Measurements from ENCODE around the gene ADARB1. TPM values are rescaled to one million over a fixed set of nuclear protein-coding genes. Genes with fewer than 3 reads are reported as not detected.
A peak's percentile ranks its signal among the peaks of the same experiment; 100 is the strongest.
"Not testable (repeated sequence)": the region's sequence is repeated elsewhere in the genome, so short reads cannot be mapped to it uniquely, and the experiment has no call there.

The ADARB1 gene
- total RNA-seq, 1 experiment from 2014 or later = 15.8 TPM

- Histone ChIP-seq H4K8ac (replicated peaks; ENCODE audit: insufficient read length, low read depth, low read length) (no peak overlapping the region), H2AK5ac (ENCODE audit: insufficient read length, low read length) (no peak overlapping the region), H3K9ac (ENCODE audit: extremely low read depth, insufficient read length, low read length) (no peak overlapping the region), H3K14ac (ENCODE audit: insufficient read depth, low read length) (no peak overlapping the region; the same call in 1 of the 2 replicates), H3K27ac (ENCODE audit: insufficient read length, low read depth, low read length) (no peak overlapping the region), H2BK120ac (ENCODE audit: low read depth, low read length, poor library complexity, severe bottlenecking) (no peak overlapping the region), H3K56ac (ENCODE audit: insufficient read length, low read depth, low read length) (no peak overlapping the region), H3K4ac (ENCODE audit: low read depth, low read length) (no peak overlapping the region), H3K9me3 (ENCODE audit: control insufficient read depth, low read depth, low read length) (no peaks in the 10 kb centered on the region), H3K23me2 (ENCODE audit: insufficient read length, low read depth, low read length, poor library complexity, severe bottlenecking) (no peaks in the 10 kb centered on the region), H4K20me1 (ENCODE audit: control insufficient read depth, insufficient read depth, insufficient read length) (no peaks in the 10 kb centered on the region), H2AFZ (ENCODE audit: low read length) (no peak overlapping the region), H4K5ac (ENCODE audit: insufficient read length, low read depth, low read length) (no peak overlapping the region), H2BK12ac (ENCODE audit: insufficient read length, low read depth, low read length) (no peak overlapping the region), H2BK5ac (ENCODE audit: insufficient read length, low read length) (no peak overlapping the region), H2BK15ac (ENCODE audit: low read depth, low read length) (no peak overlapping the region), H3T11ph (ENCODE audit: low read length) (no peak overlapping the region), H3K27me3 (ENCODE audit: insufficient read depth, low read length) (no peaks in the 10 kb centered on the region), H2BK20ac (ENCODE audit: low read depth, low read length, poor library complexity, severe bottlenecking) (no peak overlapping the region), H3K79me1 (ENCODE audit: insufficient read depth, low read depth, low read length, poor library complexity, severe bottlenecking) (no peaks in the 10 kb centered on the region), H3K4me2 (ENCODE audit: insufficient read depth, insufficient read length, low read length) (no peak overlapping the region), H3K79me2 (ENCODE audit: insufficient read depth, low read length) (no peaks in the 10 kb centered on the region), H3K18ac (ENCODE audit: insufficient read length, low read depth, low read length) (no peak overlapping the region), H4K91ac (ENCODE audit: insufficient read length, low read depth, low read length) (no peak overlapping the region), H3K23ac (ENCODE audit: insufficient read length, low read depth, low read length) (no peak overlapping the region), H3K4me1 (ENCODE audit: insufficient read depth, low read length) (no peaks in the 10 kb centered on the region)
- DNase-seq = no peak
- no peak for TF ChIP-seq CTCF (conservative IDR thresholded peaks at IDR 0.05)
- no CpG with 5 or more reads among the region's 13 CpGs for WGBS (ENCODE audit: extremely low coverage, insufficient read length, low lambda C conversion rate)
- no peaks in the 10 kb centered on the region for H3K36me3 Mint-ChIP-seq (ENCODE audit: insufficient read depth in 1 of 3, low read depth in 3 of 3)
- H3K27me3 Mint-ChIP-seq (ENCODE audit: low read depth) = no peaks in the 10 kb centered on the region
- peak overlapping the region in 1 of 3 experiments; percentile 86; a peak in 2 of 7 replicates for H3K27ac Mint-ChIP-seq
- no peaks in the 10 kb centered on the region for H3K9me3 Mint-ChIP-seq
- no peak overlapping the region for H3K4me3 Mint-ChIP-seq
- H3K4me1 Mint-ChIP-seq = peaks cover 2 to 5% of the 10 kb centered on the region in 2 experiments; a peak in 3 of 4 replicates
These were observed 58.6 kb downstream of the ADARB1 start for GRCh38 chr21:45132841-45133573.

GRCh38 chr21:45133574-45134278 lies 59.3 kb downstream of the ADARB1 start:
- not testable (repeated sequence) for H2AFZ ChIP-seq (ENCODE audit: low read length); H2AK5ac ChIP-seq (ENCODE audit: insufficient read length, low read length); H3K23ac ChIP-seq (ENCODE audit: insufficient read length, low read depth, low read length); H3K4me1 Mint-ChIP-seq; H3K79me1 ChIP-seq (ENCODE audit: insufficient read depth, low read depth, low read length, poor library complexity, severe bottlenecking); H3K9me3 ChIP-seq (ENCODE audit: control insufficient read depth, low read depth, low read length); H3K27ac Mint-ChIP-seq; H4K20me1 ChIP-seq (ENCODE audit: control insufficient read depth, insufficient read depth, insufficient read length); H3K4me3 Mint-ChIP-seq; H2BK5ac ChIP-seq (ENCODE audit: insufficient read length, low read length); H4K8ac ChIP-seq (replicated peaks; ENCODE audit: insufficient read length, low read depth, low read length); H3K27me3 ChIP-seq (ENCODE audit: insufficient read depth, low read length); H3K79me2 ChIP-seq (ENCODE audit: insufficient read depth, low read length); H3K9me3 Mint-ChIP-seq; H3K14ac ChIP-seq (ENCODE audit: insufficient read depth, low read length); H3K36me3 Mint-ChIP-seq (ENCODE audit: insufficient read depth in 1 of 3, low read depth in 3 of 3); H3T11ph ChIP-seq (ENCODE audit: low read length); H2BK12ac ChIP-seq (ENCODE audit: insufficient read length, low read depth, low read length); H3K18ac ChIP-seq (ENCODE audit: insufficient read length, low read depth, low read length); H3K27me3 Mint-ChIP-seq (ENCODE audit: low read depth); H3K4me1 ChIP-seq (ENCODE audit: insufficient read depth, low read length); H3K23me2 ChIP-seq (ENCODE audit: insufficient read length, low read depth, low read length, poor library complexity, severe bottlenecking); DNase-seq; H3K4me2 ChIP-seq (ENCODE audit: insufficient read depth, insufficient read length, low read length); H3K56ac ChIP-seq (ENCODE audit: insufficient read length, low read depth, low read length); H3K9ac ChIP-seq (ENCODE audit: extremely low read depth, insufficient read length, low read length); H2BK20ac ChIP-seq (ENCODE audit: low read depth, low read length, poor library complexity, severe bottlenecking); H3K4ac ChIP-seq (ENCODE audit: low read depth, low read length); H4K91ac ChIP-seq (ENCODE audit: insufficient read length, low read depth, low read length); H4K5ac ChIP-seq (ENCODE audit: insufficient read length, low read depth, low read length); H2BK15ac ChIP-seq (ENCODE audit: low read depth, low read length); H3K27ac ChIP-seq (ENCODE audit: insufficient read length, low read depth, low read length); H2BK120ac ChIP-seq (ENCODE audit: low read depth, low read length, poor library complexity, severe bottlenecking)
- no CpG with 5 or more reads among the region's 60 CpGs for WGBS (ENCODE audit: extremely low coverage, insufficient read length, low lambda C conversion rate)
